ENCODE measurements around the gene APRT.
A peak's percentile ranks its signal among the peaks of the same experiment; 100 is the strongest.

The APRT gene, protein sequence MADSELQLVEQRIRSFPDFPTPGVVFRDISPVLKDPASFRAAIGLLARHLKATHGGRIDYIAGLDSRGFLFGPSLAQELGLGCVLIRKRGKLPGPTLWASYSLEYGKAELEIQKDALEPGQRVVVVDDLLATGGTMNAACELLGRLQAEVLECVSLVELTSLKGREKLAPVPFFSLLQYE

DNA sequence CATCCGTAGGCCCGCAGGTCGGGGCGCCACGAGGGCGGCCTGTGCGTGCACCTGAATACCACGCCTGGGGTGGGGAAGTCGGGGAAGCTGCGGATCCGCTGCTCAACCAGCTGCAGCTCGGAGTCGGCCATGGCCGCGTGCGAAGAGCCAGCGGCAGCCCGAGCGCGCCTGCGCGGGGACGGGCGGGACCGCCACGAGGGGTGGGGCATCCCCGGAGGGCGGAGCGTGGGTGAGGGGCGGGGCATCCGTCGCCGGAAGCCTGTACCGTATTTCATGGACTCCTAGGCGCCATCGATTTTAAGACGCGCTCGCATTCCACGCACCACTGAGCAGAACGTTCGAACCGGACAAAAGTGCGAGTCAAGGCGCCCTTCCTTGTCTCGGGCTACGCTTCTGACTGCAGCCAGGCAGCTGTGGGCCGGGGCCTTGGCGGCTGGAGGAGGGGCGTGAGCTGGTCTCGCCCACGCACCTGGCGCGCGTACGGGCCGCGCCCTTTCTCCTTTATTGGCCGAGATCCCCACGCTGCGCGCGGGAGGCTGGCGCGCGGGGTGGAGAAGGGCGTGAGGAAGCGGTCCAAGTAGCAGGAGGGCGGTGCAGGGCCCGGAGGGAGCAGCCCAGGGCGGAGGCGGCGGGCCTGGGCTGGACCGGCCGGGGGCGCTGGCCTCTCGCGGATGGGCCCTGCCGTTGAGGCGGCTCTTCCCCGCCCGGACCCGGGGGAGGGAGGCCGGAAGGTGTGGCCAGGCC is at the start of gene APRT:
TSS of gene APRT (minus strand) at position 160 of the 744 bp plus-strand sequence. CDS start at position 131, 29 bp downstream.
- no peak for TF ChIP-seq CTCF (conservative IDR thresholded peaks at IDR 0.05; ENCODE audit: control insufficient read depth, insufficient read depth, low read depth, low read length)
- DNase-seq (ENCODE audit: low read depth), result peak; percentile 96
- peak within 1 kb of the TSS; percentile 59 for H3K4me3 ChIP-seq (ENCODE audit: control insufficient read depth, low read depth, low read length)

GRCh38 chr16:88861359-88861758 is 49.6 kb upstream of the APRT start:
- no peak for TF ChIP-seq CTCF (conservative IDR thresholded peaks at IDR 0.05; ENCODE audit: control insufficient read depth, insufficient read depth, low read depth, low read length)
- DNase-seq (ENCODE audit: low read depth), result no peak
- H3K4me3 ChIP-seq (ENCODE audit: control insufficient read depth, low read depth, low read length), result no peak overlapping the region

DNA sequence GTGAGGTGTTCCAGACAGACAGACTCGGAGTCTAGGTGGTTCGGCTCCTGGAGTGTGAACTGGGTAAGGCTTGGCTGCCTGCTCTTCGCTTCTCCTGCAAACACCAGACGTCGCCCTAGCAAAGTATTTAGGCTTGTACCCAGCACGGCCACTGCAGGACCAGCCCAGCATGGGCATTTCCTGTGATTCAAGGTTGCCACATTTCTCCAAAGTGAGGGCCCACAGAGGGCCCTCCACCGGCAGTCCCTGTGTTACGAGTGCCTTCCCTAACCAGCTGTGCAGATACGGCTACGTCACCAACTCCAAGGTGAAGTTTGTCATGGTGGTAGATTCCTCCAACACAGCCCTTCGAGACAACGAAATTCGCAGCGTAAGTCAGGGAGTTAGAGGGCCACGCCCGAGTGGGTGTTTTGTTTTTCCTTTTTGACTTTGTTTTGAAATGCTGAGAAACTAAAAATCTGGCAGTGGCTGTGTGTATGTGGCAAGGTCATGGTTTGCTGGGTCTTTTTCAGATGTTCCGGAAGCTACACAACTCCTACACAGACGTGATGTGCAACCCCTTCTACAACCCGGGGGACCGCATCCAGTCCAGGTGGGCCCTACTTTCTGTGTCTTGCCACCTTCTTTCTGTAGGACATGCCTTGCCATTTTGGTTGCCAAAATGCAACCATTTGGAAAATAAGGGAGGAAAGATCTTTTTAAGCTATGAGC is 47.8 kb upstream of the APRT start:
- H3K4me3 ChIP-seq (ENCODE audit: control insufficient read depth, low read depth, low read length), result no peak overlapping the region
- no peak for TF ChIP-seq CTCF (conservative IDR thresholded peaks at IDR 0.05; ENCODE audit: control insufficient read depth, insufficient read depth, low read depth, low read length)
- DNase-seq (ENCODE audit: low read depth), result no peak

GRCh38 chr16:88857728-88858339 is 46.1 kb upstream of the APRT start:
- peak; percentile 85 for TF ChIP-seq CTCF (conservative IDR thresholded peaks at IDR 0.05; ENCODE audit: control insufficient read depth, insufficient read depth, low read depth, low read length)
- peak overlapping the region; percentile 97 for H3K4me3 ChIP-seq (ENCODE audit: control insufficient read depth, low read depth, low read length)
- peak; percentile 76 for DNase-seq (ENCODE audit: low read depth)

- H3K4me3 ChIP-seq (ENCODE audit: control insufficient read depth, low read depth, low read length), result peak within 1 kb of the TSS; percentile 97
- DNase-seq (ENCODE audit: low read depth), result peak; percentile 91
- no peak for TF ChIP-seq CTCF (conservative IDR thresholded peaks at IDR 0.05; ENCODE audit: control insufficient read depth, insufficient read depth, low read depth, low read length)
Observed at GRCh38 chr16:88856828-88857727, 45.4 kb upstream of the APRT start, which contains the start of the genes GALNS and TRAPPC2L. Gene GALNS, minus strand, starts transcription at chr16:88856947. Its CDS starts 70 bp downstream, at chr16:88856877. Gene TRAPPC2L, plus strand, starts transcription at chr16:88857127. Its CDS starts 24 bp downstream, at chr16:88857151.

Measured in fibroblast of mammary gland (primary cell).